NCI-H2029 treated with DMSO at 0.1 percent for 48 hours (cell line): Measurements from ENCODE around the gene LSM3.

ENCODE experiments used
- DNase-seq: peaks from one replicate; lab custom pipeline; 2025; lab: John Stamatoyannopoulos, UW

Gene LSM3

DNA sequence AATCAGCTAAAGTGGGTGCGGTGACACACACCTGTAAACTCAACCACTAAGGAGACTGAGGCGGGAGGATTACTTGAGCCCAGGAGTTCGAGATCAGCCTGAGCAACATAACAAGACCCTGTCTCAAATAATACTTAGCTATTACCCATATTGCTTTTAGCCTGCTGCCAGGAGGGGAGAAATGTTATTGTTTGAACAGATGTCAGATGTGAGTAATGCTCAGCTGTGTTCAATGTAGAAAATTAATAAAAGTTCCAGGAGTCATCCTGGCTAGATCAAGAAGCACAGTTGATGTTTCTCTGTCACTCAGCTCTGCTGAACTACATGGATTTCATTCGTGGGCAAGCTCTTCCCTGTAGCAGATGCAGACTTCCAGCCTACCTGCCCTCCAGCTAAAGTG is 22.2 kb downstream of the LSM3 start:
- DNase-seq = no peak

DNA sequence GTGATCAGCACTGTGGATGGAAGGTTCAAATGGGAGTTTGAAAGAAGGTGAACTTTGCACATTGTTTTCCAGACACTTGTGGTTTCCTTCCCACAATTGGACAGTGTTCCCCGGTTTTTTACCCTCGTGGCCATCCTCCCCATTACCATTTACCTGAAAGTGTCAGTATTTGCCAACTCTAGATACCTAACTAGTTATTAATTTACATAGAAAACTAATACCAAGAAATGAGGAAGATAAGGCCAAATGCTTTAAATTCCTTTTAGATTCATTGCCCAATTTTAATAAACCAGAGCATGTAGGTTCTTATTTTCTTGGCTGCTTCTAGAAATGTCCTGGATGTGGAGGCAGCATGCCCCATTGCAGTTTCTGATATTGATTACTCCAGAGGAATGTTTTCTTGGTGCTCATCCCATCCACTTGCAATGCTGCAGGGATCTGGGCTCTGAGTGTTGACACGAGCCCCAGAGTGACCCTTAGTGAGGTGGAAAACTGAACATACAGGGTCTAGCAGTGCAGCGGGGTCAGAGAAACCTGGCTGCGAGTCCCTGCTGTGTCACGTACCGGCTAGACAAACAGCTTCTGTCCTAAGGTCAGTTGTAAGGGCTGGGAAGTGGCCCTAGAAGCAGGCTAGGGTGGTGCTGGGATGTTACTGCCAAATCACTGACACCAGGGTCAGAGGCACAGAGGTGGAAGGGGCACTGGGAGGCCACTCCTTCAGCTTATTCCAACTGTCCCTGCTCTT is 23.5 kb downstream of the LSM3 start:
- no peak for DNase-seq

DNA sequence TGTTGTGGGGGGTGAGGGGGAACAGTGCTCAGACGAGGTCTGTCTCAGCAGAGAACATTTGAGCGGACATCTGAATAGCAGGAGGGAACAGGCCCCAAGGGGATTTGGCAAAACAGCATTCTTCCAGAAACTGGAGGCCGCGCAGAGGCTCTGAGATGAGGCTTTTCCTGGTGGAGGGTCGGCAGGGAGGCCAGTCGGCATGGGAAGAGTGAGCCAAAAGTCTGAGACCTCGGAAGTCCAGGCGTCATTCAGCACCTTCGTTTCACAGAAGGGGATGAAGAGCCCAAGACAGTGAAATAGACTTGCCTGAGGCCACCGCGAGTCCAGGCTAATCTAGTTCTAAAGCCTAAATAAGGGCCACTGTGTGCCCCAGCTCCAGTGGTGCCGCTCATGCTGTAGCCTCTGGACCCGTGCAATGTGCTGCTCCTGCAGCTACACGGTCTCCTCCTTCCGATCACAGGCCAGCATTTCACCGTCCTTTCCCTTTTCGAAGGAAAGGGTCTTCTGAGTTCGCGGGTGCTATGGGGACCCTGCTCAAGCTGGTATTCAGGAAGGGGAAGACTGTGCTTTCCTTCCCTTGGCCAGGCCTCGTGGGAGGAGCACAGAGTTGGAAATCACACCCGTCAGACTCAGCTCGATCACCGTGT is 24.4 kb downstream of the LSM3 start:
- DNase-seq = no peak

DNA sequence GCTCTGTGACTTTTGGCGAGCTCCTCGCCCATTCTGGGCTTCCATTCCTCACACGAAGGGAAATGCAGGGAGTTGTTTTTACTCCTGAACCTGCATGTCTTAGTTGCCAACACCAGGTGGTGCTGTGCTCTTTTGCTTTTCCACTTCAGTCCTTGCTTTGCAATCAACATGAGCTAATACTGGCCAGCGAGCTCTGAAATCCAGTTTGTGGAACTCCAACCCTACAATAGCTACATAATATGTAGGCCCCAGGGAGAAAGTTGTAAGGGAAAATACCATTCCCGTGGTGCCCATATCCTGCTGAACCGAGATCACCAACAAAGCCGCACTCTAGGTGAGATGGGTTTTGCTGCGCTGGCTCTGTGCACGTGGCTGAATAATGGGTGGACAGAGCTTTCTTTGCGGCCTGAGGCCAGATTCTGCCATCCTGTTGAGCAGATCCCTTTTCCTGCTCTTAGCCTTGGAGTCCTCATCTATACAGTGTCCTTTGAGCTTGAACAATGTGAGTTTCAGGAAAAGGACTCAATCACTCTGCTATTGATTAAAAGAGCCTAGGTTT is 25.0 kb downstream of the LSM3 start:
- DNase-seq = peak; percentile 66

DNA sequence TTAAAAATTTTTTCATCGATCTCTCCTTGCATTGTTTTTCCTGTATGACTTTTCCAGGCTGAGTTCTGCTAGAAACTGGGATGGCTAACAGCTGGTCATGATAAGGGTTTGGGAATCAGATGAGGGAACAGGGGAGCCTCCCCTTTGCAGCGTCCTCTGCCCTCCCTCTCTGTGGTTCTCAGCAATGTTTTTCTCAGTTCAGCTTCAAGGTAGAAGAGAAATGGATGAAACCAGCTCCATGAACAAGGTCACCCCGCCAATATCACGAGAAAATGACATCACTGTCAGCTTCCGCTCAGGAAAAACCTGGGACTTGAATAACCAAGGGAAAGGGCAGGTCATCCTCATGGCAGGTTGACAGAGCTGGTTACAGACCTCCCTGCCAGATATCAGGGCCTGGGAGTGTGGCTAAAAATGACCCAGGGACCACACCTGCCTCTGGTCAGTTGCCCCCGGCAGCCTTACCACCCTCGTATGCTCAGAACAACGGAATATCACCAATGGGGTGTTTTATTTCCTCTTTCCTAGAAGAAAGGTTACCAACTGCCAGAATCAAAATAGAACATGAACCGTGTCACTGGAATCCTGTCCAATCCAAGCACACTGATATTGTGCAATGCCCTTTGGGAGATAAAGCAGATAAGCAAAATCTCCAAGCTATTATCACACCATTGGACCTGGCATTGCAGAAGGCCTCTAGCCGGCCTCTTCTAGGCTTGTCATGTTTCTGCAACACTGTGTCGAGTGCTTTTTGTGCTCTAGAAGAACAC is 26.1 kb downstream of the LSM3 start:
- DNase-seq = no peak

DNA sequence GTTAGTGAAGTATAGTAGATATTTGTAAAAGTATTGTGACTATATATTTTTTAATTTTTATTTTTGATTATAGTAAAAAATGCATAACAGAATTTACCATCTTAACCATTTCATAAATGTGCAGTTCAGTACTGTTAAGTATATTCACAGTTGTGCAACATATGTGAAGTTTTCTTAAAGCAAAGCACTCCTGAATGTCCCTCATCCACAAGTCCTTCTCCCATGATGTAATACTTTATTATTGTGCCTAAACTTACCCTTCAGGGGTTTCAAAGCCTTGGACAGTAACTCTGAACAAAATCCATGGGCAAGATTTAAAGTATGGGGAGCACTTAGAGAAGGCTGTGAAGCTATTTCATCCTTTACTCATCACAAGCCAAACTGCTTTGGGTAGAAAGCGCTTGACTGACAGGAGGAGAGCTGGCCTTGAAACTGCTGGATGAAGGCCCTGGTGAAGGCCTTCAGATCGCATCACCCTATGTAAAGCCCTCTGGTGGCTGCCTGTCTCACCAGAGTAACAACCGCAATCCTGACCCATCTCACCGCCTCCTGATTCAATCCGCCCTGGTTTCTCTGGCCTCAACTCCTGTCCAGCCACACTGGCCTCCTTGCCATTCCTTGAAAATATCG is 28.0 kb downstream of the LSM3 start:
- no peak for DNase-seq

DNA sequence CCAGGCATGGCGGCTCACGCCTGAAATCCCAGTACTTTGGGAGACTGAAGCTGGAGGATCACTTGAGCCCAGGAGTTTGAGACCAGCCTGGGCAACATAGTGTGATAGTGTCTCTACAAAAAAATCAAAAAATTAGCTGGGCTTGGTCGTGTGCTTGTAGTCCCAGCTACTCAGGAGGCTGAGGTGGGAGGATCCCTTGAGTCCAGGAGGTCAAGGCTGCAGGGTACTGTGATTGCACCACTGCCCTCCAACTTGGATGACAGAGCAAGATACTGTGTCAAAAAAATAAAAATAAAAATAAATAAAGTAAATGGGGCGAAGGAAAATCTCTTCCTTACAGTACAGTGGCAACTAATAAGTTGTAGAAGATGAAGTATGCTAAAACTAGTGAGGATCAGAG is 29.6 kb downstream of the LSM3 start:
- DNase-seq = no peak

DNA sequence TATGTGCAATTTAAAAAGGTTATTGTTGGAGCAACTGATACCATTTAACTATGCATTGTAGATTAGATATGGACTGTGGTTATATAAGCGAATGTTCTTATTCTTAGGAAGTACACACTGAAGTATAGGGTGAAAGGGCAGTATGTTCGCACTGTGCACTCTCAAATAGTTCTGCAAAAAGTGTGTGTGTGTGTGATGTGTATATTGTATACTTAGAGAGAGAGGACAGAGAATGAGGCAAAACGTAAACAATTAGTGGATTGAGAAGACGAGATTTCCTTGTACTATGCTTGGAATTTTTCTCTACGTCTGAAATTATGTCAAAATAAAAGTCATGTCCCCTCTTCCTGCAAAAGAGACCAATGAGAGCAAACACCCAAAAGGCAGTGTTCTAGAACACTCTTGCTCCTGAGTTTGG is 30.4 kb downstream of the LSM3 start:
- DNase-seq = no peak

DNA sequence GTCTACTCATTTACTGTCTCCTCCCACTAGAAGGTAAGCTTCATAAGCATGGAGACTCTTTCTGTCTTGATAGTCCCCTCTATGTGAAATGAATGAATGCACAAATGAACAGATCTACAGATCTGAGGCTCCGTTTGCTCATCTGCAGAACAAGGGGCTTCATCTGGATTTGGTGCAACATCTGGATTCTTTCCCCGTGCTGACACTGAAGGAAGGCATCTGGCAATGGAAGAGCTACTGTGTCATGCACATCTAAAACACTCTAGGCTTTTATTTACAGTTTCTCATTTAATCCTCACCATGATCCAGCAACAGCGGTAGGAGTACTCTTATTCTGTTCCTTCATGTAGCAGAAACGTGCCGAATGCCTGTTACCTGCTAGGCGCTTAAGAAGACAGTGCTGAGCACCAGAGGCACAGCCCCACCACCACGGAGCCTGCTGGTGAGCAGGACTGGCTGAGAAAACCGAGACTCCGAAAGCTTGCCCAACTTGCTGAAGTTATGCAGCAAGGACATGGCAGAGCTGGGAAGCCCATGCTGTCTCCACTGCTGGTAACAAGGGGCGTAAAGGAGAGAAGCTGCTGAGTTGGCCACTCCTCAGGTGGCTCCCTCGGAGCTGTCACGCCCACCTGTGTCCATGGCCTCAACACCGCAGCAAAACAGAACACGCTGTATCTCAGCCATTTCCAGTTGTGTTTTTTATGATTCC is 31.1 kb downstream of the LSM3 start:
- DNase-seq = no peak

DNA sequence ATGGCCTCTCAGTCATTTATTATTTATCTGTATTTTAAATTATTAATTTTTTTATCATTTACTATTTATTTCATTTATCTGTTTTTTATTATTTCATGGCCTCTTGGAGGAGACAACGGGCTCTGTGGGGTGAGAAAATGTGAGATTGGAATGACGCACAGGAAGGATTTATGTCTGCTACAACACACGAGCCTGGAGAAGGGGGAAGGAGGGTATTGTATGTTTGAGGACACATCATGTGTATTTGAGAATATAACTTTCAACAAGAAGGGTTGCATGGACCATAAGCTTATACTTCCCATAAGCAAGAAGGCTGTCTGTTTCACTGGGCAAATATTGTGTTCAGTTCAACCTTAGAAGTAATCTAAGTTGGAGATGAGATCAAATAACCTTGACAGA is 31.7 kb downstream of the LSM3 start:
- no peak for DNase-seq

DNA sequence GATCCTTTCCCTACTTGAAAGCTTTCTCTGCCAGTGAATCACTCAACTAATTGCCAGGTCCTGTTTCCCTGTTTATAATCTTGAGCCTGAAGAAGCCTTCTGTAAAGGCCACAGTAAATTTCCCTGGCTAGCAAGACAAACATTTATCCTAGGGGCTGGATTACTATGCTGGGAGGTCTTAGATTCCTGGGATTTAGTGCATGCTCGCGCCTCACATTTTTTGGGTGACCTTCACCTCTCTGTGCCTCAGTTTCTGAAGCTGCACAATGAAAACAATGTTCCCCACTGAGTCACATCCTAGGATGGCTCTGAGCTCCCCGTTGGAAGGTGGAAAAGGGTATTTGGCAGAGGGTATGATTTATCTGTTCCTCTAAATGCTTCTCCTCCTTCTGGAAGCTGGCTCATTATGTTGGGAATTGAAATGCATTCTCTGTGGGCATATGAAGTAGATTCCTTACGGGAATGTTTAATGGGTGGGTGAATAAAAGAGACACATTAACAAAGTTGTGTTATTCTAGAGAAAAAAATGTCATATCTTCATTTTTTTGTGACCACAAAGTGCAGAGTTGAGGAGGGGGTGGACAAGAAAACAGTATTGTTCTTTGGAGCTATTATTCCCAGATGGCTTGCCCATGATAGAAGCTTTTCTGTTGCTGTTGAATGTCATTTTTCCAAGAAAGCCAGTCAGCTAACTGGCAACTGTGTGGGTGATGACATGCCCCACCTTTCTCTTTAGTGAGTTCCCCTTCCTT is 32.4 kb downstream of the LSM3 start:
- no peak for DNase-seq

DNA sequence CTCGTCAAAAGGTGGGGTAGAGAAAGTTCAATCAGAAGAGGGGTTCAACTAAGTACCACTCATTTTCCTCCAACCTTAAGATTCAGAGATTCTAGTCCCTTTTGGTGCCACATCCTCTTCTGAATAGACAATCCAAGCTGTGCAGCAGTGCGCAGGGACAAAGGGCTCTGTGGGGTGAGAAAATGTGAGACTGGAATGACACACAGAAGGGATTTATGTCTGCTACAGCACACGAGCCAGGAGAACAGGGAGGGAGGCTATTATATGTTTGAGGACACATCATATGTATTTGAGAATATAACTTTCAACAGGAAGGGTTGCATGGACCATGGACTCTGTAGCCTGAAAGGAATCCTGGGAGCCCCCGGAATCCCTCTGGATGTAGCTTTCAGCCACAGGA is 33.0 kb downstream of the LSM3 start:
- DNase-seq = no peak

DNA sequence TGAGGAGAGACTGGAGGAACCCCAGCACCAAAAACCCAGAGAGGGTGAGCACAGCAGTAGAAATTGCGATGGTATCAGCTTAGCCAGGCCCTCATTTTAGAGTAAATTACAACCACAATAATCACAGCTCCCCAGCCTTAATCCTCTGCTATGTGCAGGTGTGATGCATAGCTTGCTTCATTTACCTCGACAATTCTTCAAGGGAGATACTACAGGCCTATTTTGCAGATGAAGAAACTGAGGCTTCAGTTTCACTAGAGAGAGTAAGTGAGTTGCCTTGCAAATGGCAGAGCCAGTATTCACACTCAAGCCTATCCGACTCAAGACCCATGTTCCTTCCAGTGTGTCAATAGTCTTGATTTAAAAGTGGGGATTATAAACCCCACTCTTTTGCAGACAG is 33.4 kb downstream of the LSM3 start:
- DNase-seq = no peak

DNA sequence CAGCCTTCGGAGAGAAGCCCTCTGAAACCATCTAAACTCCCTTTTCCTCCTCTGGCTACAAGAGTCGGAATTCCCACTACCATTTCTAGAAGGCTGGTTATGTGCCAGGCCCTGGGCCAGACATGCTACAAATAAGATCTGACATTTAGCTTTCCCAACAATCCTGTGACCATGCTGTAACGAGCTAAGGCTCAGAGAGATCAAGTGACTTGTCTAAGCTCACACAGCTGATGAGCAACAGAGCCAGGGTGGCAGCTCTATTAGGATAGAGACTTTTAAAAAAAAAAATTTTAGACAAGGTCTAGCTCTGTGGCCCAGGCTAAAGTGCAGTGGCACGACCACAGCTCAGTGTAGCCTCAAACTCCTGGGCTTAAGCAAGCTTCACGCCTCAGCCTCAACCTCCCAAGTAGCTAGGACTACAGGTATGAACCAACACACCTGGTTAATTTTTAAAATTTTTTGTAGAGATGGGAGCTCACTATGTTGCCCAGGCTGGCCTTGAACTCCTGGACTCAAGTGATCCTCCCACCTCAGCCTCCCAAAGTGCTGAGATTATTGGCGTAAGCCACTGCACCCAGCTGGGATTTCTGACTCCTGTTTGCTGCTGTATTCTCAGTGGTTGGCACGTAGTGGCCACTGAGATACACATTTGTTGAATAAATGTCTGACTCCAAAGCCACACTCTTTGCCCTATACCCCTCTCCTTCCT is 34.6 kb downstream of the LSM3 start:
- no peak for DNase-seq

DNA sequence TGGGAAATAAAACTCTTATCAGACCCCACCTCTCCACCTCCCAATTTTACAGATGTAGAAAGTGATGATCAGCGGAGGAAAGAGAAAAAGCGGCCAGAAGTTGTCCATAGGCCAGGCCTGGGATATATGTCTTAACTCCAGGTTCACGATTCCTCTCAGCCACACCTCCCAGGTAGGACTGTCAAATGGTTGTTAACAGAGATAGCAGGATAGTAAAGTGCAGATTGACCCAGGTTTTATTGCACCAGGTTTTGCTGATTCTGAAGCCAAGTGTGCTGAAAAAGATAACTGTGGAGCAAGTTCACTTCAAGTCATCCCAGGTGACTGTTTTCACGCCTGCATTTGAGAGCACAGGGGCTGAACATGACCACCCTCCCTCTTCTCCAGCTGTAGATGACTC is 36.1 kb downstream of the LSM3 start:
- DNase-seq = no peak

DNA sequence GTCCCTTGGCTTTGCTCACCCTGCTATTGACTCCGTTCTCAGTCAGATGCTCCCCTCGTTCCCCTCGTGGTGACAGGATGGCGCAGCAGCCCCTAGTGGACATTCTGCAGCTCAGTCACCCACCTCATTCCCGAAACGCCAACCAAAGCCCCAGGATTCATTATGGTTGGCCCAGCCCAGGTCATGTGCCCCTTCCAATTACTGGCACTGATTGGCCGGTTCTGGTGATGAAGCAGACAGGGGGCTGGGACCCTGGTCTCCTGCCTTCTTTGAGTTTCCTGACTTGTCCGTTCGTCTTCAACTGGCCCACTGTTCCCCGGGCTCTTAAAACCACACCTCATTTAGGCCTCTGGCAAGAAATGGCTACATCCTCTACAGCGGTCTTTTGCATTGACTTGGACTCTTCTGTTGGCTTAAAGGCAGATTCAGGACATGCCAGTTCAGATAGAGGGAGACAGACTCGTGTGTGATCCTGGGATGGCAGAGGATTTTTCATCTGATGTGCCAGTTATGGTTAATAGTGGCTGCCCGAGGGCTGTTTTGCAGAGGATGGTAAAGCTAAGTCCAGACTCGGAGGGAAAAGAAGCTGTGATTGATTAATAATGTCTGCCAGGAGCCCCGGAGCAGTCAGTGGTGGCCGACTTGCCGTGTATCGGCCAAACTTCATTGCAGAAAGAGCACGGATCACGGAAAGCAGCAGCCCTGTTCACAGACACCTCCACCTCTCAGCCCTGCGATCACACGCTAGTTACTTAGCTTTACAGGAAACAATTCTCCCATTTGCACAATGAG is 37.8 kb downstream of the LSM3 start:
- no peak for DNase-seq

DNA sequence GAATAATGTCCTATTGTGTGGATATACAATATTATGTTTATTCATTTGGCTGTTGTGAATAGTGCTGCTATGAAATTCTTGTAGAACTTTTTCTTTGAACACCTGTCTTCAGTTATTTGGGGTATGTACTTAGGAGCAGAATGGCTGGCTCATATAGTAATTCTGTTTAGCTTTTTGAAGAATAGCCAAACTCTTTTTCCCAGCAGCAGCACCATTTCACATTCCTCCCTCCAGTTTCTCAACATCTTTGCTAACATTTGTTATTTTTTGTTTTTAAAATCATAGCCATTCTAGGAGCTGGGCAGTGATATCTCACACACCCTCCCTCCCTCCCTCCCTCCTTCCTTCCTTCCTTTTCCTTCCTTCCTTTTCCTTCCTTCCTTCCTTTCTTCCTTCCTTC is 39.7 kb downstream of the LSM3 start:
- no peak for DNase-seq

DNA sequence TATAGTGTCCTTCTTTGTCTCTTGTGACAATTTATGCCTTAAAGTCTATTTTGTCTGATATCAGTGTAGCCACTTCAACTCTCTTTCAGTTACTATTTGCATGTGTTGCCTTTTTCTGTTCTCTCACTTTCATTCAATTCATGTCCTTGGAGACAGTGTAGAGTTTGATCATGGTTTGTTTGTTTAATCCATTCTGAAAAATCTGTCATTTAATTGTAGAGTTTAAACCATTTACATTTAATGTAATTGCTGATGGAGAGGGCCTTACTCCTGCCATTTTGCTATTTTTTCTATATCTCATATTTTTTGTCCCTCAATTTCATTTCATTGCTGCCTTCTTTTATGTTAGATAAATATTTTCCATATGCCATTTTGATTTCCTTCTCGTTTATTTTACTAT is 42.3 kb downstream of the LSM3 start:
- DNase-seq = no peak

DNA sequence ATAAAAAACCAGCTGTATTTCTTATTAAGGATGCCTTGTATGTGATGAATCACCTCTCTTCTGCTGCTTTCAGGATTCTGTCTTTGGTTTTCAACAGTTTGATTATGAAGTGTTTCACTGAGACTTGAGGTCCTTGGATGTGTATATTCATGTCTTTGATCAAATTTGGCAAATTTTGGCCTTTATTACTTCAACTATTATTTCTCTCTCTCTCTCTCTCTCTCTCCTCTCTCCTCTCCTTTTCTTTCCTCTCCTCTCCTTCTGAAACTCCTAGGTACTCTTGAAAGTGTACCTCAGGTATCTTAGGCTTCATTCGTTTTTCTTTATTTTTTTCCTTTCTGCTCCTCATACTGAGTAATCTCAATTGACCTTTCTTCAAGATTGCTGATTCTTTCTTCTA is 43.3 kb downstream of the LSM3 start:
- DNase-seq = no peak

DNA sequence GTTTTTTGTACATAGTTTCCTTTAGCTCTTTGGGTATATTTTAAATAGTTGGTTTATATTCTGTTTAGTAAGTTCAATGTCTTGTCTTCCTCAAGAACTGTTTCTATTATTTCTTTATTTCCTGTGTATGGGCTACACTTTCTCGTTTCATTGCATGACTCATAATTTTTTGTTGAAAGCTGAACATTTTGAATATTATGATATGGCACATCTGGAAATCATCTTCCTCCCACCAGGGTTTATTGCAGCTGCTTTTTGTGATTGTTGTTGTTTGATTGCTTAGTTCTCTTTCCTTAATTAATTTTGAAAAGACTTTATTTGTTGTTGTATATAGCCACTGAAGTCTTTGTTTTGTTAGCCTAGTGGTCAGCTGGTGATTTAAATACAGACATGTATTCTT is 43.8 kb downstream of the LSM3 start:
- DNase-seq = no peak
